AG10803 (cell line): ENCODE data around the gene LYRM1.

Experiments used
- DNase-seq: peaks from one replicate; pipeline ENCODE4 v3.0.0; 2010; ENCODE audit warnings: low read depth
- H3K4me3 ChIP-seq: 2 replicates; pipeline ENCODE4 v1.5.1; 2011; ENCODE audit warnings: mild to moderate bottlenecking, low read length, control low read depth
- TF ChIP-seq, protein P1 (sequence below): conservative IDR thresholded peaks from 2 replicates; pipeline ENCODE4 v1.5.1; 2011; ENCODE audit warnings: mild to moderate bottlenecking, low read length, control low read depth, inconsistent platforms

Gene LYRM1

DNA sequence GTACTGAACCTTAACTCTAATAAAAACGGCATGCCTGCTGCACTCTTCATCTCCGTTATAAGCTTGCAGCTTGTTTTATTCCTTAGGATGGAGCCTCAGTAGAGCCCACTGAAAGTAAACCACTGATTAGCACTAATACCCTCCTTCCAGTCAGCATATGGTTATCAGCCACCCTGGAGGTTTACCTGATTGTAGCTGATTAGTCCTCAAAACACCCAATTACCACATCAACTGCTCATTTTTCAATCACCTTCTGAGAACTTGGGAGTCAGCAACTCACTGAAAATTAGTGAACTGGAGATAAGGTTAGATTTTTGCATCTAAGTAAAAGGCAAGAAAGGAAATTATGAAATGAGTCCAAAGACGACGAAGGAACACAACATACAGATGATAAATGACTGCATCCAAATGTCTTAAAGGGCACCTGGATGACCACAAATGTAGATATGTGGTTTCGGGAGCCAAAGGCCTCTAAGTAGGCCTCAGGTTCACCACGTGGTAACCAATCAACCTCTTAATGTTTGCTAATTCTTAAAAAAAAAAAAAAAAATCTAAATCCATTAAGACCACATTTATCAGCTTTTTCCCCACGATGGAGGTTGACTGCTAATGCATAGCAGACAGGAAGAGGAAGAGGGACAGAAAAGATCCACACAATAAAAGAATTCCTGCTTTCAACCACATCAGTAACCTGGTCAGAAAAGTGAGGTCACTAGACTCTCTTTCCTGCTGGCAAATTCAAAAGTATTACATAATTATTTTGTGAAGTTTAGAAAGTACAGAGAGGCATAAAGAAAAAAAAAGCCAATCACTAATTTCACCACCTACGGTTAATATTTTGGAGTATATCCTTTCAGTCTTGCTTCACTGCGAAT, 28.4 kb upstream of the LYRM1 start:
- H3K4me3 ChIP-seq: no peak overlapping the region
- TF ChIP-seq, protein P1, sequence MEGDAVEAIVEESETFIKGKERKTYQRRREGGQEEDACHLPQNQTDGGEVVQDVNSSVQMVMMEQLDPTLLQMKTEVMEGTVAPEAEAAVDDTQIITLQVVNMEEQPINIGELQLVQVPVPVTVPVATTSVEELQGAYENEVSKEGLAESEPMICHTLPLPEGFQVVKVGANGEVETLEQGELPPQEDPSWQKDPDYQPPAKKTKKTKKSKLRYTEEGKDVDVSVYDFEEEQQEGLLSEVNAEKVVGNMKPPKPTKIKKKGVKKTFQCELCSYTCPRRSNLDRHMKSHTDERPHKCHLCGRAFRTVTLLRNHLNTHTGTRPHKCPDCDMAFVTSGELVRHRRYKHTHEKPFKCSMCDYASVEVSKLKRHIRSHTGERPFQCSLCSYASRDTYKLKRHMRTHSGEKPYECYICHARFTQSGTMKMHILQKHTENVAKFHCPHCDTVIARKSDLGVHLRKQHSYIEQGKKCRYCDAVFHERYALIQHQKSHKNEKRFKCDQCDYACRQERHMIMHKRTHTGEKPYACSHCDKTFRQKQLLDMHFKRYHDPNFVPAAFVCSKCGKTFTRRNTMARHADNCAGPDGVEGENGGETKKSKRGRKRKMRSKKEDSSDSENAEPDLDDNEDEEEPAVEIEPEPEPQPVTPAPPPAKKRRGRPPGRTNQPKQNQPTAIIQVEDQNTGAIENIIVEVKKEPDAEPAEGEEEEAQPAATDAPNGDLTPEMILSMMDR: no peak
- no peak for DNase-seq

DNA sequence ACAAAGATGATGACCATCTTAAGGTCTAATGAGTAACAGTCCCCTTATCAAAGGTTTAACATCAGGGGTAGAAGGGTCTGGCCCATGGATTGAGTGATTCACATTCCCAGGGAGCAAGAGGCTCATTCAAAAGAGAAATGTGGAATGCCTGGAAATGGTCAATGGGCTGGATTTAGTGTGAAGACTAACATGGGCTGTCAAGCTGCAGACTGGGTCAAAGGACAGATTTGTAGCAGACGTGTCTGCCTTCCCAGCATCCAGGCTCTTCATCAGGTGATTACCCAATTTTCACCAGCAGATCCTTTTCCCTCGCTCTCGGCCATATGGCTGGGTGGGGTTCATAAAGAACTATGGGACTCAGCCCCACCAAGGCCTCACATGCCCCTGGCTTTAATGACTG, 27.2 kb upstream of the LYRM1 start:
- DNase-seq: no peak
- H3K4me3 ChIP-seq: no peak overlapping the region
- TF ChIP-seq, protein P1: no peak

DNA sequence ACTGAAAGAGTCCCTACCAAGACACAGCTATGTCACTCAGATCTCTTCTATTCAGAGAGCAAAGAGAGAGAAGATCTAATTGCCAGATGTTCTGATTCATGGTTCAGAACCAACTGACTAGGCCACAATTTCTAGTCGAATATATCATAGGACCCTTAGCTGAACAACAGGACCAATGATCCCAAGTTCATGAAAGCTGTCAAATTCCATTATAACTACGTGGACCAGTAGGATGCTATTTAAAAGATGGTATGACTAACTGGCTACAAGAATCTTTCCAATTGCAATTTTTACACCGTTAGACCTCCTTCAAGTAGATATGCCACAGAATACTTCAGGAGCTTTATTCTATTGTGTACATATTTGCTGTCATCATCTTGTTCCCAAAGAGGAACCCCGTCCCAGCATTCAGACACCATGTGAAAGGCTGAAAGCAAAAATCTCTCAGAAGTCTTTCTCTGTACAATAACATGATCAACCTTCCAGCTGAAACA, 26.4 kb upstream of the LYRM1 start:
- TF ChIP-seq, protein P1: no peak
- DNase-seq: peak; percentile 21
- H3K4me3 ChIP-seq: no peak overlapping the region

DNA sequence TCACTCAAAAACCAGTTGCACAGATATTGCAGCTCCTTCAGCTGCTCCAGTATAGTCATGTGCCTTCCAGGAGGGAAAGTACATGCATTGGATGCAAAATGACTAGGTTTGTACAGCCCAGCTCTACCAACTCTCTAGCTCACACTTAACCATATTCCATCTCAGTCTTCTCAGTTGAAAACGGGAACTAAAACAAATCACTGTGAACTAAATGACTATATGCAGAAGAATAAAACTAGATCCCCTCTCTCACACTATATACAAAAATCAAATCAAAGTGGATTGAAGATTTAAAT, 25.3 kb upstream of the LYRM1 start:
- no peak for DNase-seq
- no peak overlapping the region for H3K4me3 ChIP-seq
- TF ChIP-seq, protein P1: no peak

DNA sequence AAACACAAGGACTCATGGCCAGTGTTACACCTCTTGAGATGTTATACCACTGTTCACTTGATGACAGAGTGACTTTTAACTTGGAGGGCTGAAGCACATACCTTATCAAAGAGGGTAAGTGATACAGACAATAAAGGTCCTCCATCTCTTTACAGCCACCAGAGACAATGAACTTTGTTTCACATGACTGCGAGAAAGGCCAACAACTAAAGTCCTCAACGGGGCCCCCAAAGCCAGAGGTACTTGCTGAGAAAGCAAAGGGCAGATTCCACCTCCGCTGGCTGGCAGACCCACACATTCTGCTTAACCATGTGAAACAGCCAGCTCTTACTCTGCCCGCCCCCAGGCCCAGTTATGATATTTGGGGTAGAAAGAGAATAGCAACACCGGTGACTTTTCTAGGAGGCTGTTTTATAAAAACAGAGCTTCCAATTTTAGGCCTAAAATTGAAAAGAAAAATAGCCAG, 21.9 kb upstream of the LYRM1 start:
- no peak overlapping the region for H3K4me3 ChIP-seq
- DNase-seq: no peak
- TF ChIP-seq, protein P1: no peak

DNA sequence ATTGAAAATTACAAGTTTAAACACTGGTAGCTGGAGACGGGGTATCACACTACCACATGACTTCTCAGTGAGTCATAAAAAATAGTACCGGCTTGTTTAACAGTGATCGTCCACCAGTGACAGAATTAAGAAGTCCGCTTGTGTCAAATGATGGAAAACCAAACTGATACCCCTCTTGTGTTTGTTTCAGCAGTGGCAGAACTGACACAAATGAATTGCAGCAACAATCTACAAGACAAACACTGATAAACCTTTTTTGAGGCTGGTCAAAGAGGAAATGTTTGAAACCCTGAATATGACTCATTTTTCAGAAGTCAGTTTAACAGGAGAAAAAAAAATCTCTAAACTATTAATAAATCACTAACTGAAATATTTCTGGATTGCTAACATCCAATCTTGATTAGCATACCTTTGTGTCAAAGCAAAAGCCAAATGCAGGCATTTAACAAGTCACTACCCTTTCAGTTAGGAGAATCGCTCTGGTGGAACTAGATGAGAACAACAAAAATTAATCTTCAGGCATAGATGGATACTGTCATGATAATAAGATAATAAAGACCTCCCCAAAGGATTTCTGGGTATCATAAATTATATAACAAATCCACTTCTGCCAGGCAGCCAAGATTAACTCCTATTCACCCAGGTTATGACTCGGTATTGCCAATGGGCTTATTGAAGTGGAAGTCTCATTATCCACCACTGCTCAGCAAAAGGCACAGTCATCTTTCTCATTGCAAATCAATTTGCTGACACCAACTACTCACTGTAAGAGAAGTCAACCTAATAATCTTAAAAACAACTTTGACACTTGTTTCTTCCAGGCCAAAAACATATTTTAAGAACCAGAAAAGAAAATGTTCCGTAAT, 21.2 kb upstream of the LYRM1 start:
- H3K4me3 ChIP-seq: no peak overlapping the region
- peak; percentile 51 for DNase-seq
- TF ChIP-seq, protein P1: no peak
